Aorta (tissue), 5 donors: ENCODE results near the gene CALHM5. TPM values are rescaled to one million over a fixed set of nuclear protein-coding genes. Genes with fewer than 3 reads are reported as not detected.

Source experiments
- ATAC-seq: fragments of 200-7000 bp; cut with Tn5 transposase; one replicate; pipeline ENCODE4 v1.9.1; 2022; ENCODE audit warnings: moderate library complexity; ENCODE audit not compliant: low FRiP score
- DNase-seq, 2 donors: peaks; one replicate each; pipeline ENCODE4 v3.0.0-alpha.2; 2020
- H3K27ac ChIP-seq, 2 donors: one replicate each; pipeline ENCODE4 v1.5.1; 2013; ENCODE audit warnings: low read length in 2 of 2, mild to moderate bottlenecking in 2 of 2, moderate library complexity in 2 of 2, control low read depth in 1 of 2, inconsistent platforms in 1 of 2, low read depth in 1 of 2
- H3K27me3 ChIP-seq, 2 donors: one replicate each; pipeline ENCODE4 v1.6.1; 2013; ENCODE audit warnings: control low read depth in 1 of 2, low read length in 1 of 2, mild to moderate bottlenecking in 1 of 2, moderate library complexity in 1 of 2; ENCODE audit not compliant: insufficient read depth in 2 of 2, control insufficient read depth in 1 of 2
- H3K36me3 ChIP-seq, 2 donors: one replicate each; pipeline ENCODE4 v1.6.1; 2013; ENCODE audit warnings: control low read depth in 1 of 2, low read length in 1 of 2, mild to moderate bottlenecking in 1 of 2; ENCODE audit not compliant: insufficient read depth in 2 of 2, control insufficient read depth in 1 of 2
- H3K4me1 ChIP-seq, 2 donors: one replicate each; pipeline ENCODE4 v1.6.1; 2013; ENCODE audit warnings: low read length in 2 of 2, control low read depth in 1 of 2, mild to moderate bottlenecking in 1 of 2, moderate library complexity in 1 of 2; ENCODE audit not compliant: insufficient read depth in 2 of 2, control insufficient read depth in 1 of 2
- H3K4me3 ChIP-seq, 2 donors: one replicate each; pipeline ENCODE4 v1.5.1; 2013; ENCODE audit warnings: low read length in 2 of 2, control low read depth in 1 of 2, mild to moderate bottlenecking in 1 of 2
- H3K9me3 ChIP-seq: one replicate; pipeline ENCODE4 v1.6.1; 2013; ENCODE audit warnings: mild to moderate bottlenecking, low read length; ENCODE audit not compliant: control insufficient read depth
- WGBS, 2 donors: extraction: QIAGEN DNeasy Blood & Tissue Kit; methylation state at CpG; one replicate each; pipeline ENCODE4 v1.1.7; 2013; 5-methylcytosine and 5-hydroxymethylcytosine counted together
- intact Hi-C, 2 donors: fragments of 100-400 bp; cut with DNase I; formaldehyde crosslinking; loops; one replicate each; pipeline versions ENCODE4 v1.14.2 to v1.15.0; 2022
- polyA plus RNA-seq, 2 donors: library from polyadenylated mRNA; stranded (reverse); fragments of 200-250 nt; gene quantifications; one replicate each; pipeline ENCODE4 v1.2.3, GENCODE V29; 2013
- total RNA-seq, 2 donors: library from RNA; stranded (reverse); fragmentation: NEBNext Ultra II Directional; extraction: Animal tissue kit (Norgen Biotek cat#: 25700); gene quantifications; one replicate each; pipeline ENCODE4 v1.2.1, GENCODE V29; 2021
- donor health status: healthy with polysubstance abuse.
- donor health status: Bipolar disorder and iron deficiency.
- donor health status: DM: no; HTN: no; CAD: no.
- donor health status: DM: no; HTN: no; CAD: no.
- donor health status: DM: yes; HTN: yes; CAD: no.

The CALHM5 gene
- total and polyA plus RNA-seq, 4 donors = 4.0 to 15.4 (median 9.8) TPM

DNA sequence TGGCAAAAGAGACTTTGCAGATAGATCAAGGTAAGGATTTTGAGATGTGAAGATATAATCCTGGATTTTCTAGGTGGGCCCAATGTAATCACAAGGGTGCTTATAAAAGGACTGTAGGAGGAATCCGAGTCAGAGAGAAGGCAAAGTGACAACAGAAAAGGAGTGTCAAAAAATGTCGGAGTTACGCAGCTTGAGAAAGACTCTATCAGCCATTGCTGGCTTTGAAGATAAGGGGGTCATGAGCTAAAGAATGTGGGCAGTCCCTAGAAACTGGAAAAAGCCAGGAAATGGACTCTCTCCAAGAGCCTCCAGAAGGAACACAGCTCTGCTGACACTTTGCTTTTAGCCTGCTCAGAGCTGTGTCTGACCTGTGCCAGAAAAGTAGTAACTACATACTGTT, 51.2 kb downstream of the CALHM5 start:
- Histone ChIP-seq H3K4me1 (no peaks in the 10 kb centered on the region), H3K27me3 (no peaks in the 10 kb centered on the region), H3K36me3 (no peaks in the 10 kb centered on the region), H3K9me3 (no peaks in the 10 kb centered on the region), H3K27ac (no peak overlapping the region), H3K4me3 (no peak overlapping the region)
- ATAC-seq (no peak), DNase-seq (no peak)
- 53 to 59% methylated on average over 3 of the region's 3 CpGs for WGBS, 2 donors
- intact Hi-C loops = loop anchor here (10.0 kb wide), 1 partner anchor 278 kb away; no protein-coding TSS in a partner anchor

GRCh38 chr6:116563830-116564229, 52.4 kb downstream of the CALHM5 start:
- no peak overlapping the region for H3K4me3 ChIP-seq
- H3K9me3 ChIP-seq = no peaks in the 10 kb centered on the region
- H3K4me1 ChIP-seq = no peaks in the 10 kb centered on the region
- no peak overlapping the region for H3K27ac ChIP-seq
- H3K36me3 ChIP-seq = no peaks in the 10 kb centered on the region
- ATAC-seq (no peak), DNase-seq (no peak)
- no peaks in the 10 kb centered on the region for H3K27me3 ChIP-seq
- intact Hi-C loops = loop anchor here (10.0 kb wide), 1 partner anchor 279 kb away; no protein-coding TSS in a partner anchor
- WGBS, 2 donors = 93 to 95% methylated on average over 9 of the region's 9 CpGs

- no peaks in the 10 kb centered on the region for H3K4me1 ChIP-seq
- H3K36me3 ChIP-seq = no peaks in the 10 kb centered on the region
- ATAC-seq = no peak
- no peaks in the 10 kb centered on the region for H3K9me3 ChIP-seq
- H3K4me3 ChIP-seq = no peak overlapping the region
- H3K27me3 ChIP-seq = no peaks in the 10 kb centered on the region
- WGBS, 2 donors = 84 to 87% methylated on average over 7 of the region's 7 CpGs
- intact Hi-C loops = loop anchor here (10.0 kb wide), 1 partner anchor 280 kb away; no protein-coding TSS in a partner anchor
- H3K27ac ChIP-seq = no peak overlapping the region
- DNase-seq = no peak
Measured at GRCh38 chr6:116564311-116564710, 52.9 kb downstream of the CALHM5 start.

DNA sequence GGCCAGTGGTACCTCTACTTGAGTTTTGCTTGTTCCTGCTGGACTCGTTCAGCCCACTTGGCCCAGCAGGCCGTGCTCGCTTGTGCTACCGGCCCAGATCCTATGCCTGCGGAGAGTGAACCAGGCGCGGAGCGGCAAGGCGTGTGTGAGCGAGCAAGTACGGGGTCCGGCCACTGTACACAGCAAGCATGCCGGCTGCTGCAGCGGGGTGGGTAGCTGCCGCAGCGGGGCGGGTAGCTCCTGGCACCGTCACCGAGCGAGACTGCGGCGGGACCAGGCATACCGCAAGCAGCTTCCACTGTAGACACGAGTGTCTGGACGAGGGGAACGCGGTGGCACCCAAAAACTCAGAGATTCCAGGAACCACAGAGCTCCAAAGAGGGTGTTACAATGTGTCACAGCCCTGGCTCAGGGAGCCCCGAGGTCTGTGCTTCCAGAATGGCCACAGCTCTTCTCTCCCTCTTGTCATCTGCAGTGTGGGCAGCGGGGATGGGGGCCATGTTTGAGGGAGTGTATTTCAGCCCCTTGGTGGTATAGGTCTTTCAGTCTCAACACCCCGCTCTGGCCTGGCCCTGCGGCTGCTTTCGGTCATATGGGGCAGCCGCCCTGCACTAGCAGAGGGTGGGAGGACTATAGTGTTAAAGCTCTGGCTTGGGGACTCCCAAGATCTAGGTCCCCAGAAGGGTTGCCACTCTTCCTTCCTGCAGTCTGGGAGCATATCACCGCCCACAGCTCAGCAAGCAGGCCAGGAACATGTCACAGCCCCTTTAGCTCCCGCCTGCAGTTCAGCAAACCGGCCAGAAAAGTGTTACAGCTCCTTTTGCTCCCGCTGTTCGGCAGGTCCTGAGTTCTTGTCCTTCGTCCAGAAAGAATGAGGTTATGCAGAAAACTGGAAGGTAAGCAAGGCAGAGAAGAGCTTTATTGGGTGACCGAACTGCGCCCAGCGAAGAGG, 53.8 kb downstream of the CALHM5 start:
- peak; percentile 53 to 78 for DNase-seq
- intact Hi-C loops = loop anchor here (10.0 kb wide), 1 partner anchor 280 kb away; no protein-coding TSS in a partner anchor
- Histone ChIP-seq H3K4me3 (peak overlapping the region; percentile 18 to 27), H3K9me3 (no peaks in the 10 kb centered on the region), H3K36me3 (no peaks in the 10 kb centered on the region), H3K27me3 (no peaks in the 10 kb centered on the region), H3K27ac (no peak overlapping the region), H3K4me1 (no peaks in the 10 kb centered on the region)
- peak; percentile 49 for ATAC-seq
- WGBS, 2 donors = 16 to 21% methylated on average over 42 of the region's 42 CpGs

DNA sequence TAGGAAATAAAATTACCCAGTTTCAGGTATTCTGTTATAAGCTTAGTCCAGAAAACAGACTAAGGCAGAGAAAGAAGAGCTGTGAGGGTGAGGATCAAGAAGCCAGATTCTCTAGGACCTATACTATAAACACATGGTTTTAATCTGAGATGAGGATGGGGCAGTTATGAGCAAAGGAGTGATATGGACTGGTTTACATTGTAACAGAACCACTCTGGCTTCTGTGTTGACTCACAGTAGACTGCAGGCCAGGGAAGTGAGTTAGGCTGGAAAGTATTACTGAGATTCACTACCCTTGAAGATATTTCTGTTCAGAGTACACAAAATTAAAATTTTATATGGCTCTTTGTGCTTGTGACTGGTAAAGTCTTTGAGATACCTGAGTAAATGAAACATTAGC, 56.7 kb downstream of the CALHM5 start:
- intact Hi-C loops = loop anchor here (2.0 to 10.0 kb wide), 2 partner anchors 51 to 283 kb away; no protein-coding TSS in a partner anchor

DNA sequence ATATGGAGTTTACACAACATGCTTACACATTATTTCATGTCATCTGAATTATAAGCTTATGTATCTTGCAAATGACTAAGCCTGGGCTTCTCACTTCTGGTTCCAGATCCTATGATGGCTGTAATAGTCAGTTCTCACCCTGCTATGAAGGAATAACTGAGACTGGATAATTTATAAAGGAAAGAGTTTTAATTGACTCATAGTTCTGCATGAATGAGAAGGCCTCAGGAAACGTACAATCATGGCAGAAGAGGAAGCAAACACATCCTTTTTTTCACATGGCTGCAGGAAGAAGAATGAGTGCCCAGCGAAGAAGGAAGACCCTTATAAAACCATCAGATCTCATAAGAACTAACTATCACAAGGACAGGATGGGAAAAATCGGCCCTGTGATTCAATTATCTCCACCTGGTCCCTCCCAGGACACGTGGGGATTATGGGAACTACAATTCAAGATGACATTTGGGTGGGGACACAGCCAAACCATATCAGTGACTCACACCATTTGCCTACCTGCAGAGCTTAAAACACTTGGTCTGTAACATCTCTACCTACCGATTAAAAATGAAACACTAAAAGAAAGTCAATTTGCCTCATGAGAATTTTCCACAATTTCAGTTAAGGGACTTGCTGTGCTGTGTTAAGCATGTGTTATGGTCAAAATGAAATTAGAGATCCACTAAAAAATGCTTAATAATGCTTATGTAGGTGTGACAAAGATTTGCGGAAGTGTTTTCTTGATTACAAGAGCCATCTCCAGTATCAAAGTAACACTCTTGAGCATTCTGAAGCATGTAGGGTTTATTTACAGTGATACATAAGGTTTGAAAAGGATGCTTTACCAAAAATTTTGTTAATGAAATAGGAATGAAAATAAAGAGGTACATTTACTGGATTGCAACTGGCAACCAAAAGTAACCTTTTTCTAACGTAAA, 57.6 kb downstream of the CALHM5 start:
- no peaks in the 10 kb centered on the region for H3K27me3 ChIP-seq
- no peak for DNase-seq
- 71 to 72% methylated on average over 7 of the region's 7 CpGs for WGBS, 2 donors

More for the DNA sequence above, 56.7 kb downstream of the CALHM5 start:
- no peaks in the 10 kb centered on the region for H3K27me3 ChIP-seq
- no peaks in the 10 kb centered on the region for H3K36me3 ChIP-seq
- peaks cover 0 to 3% of the 10 kb centered on the region in 2 donors for H3K4me1 ChIP-seq
- ATAC-seq (no peak), DNase-seq (no peak)
- no peaks in the 10 kb centered on the region for H3K9me3 ChIP-seq
- no peak overlapping the region for H3K4me3 ChIP-seq
- no peak overlapping the region for H3K27ac ChIP-seq

GRCh38 chr6:116570856-116571682, 59.6 kb downstream of the CALHM5 start, which contains the start of gene RWDD1:
Gene RWDD1, plus strand, starts transcription at chr6:116571504. Its CDS starts 79 bp downstream, at chr6:116571583.
- H3K4me3 ChIP-seq = peak within 1 kb of the TSS; percentile 39 to 90
- WGBS, 2 donors = 0% methylated on average over 62 of the region's 62 CpGs

More for the DNA sequence above, 57.6 kb downstream of the CALHM5 start:
- Histone ChIP-seq H3K4me1 (peaks cover 0 to 3% of the 10 kb centered on the region in 2 donors), H3K9me3 (no peaks in the 10 kb centered on the region), H3K36me3 (no peaks in the 10 kb centered on the region), H3K4me3 (no peak overlapping the region), H3K27ac (no peak overlapping the region)
- intact Hi-C loops = loop anchor here (2.0 to 10.0 kb wide), 2 partner anchors 50 to 284 kb away; no protein-coding TSS in a partner anchor
- ATAC-seq = no peak

More at GRCh38 chr6:116570856-116571682, 59.6 kb downstream of the CALHM5 start, which contains the start of gene RWDD1:
- peaks cover 0 to 3% of the 10 kb centered on the region in 2 donors for H3K4me1 ChIP-seq
- peak within 1 kb of the TSS; percentile 49 to 79 for H3K27ac ChIP-seq
- ATAC-seq (peak; percentile 100), DNase-seq (peak; percentile 99 to 100)
- intact Hi-C loops = no loop called here
- H3K9me3 ChIP-seq = no peaks in the 10 kb centered on the region
- no peaks in the 10 kb centered on the region for H3K27me3 ChIP-seq
- no peaks in the 10 kb centered on the region for H3K36me3 ChIP-seq
